NB4 (cell line): Measurements from ENCODE around the gene CEP170B.

Source experiments
- POLR2A ChIP-seq: IDR thresholded peaks from 2 replicates; pipeline ENCODE4 v1.6.1; 2011; ENCODE audit warnings: mild to moderate bottlenecking; ENCODE audit not compliant: insufficient read length; ENCODE audit errors: extremely low read depth
- TF ChIP-seq, protein P1 (sequence below): IDR thresholded peaks from one replicate; pipeline ENCODE4 v1.5.1; 2012; ENCODE audit warnings: low read depth, low read length

GRCh38 chr14:104937694-104938365 is 72.8 kb downstream of the CEP170B start:
- TF ChIP-seq, protein P1, sequence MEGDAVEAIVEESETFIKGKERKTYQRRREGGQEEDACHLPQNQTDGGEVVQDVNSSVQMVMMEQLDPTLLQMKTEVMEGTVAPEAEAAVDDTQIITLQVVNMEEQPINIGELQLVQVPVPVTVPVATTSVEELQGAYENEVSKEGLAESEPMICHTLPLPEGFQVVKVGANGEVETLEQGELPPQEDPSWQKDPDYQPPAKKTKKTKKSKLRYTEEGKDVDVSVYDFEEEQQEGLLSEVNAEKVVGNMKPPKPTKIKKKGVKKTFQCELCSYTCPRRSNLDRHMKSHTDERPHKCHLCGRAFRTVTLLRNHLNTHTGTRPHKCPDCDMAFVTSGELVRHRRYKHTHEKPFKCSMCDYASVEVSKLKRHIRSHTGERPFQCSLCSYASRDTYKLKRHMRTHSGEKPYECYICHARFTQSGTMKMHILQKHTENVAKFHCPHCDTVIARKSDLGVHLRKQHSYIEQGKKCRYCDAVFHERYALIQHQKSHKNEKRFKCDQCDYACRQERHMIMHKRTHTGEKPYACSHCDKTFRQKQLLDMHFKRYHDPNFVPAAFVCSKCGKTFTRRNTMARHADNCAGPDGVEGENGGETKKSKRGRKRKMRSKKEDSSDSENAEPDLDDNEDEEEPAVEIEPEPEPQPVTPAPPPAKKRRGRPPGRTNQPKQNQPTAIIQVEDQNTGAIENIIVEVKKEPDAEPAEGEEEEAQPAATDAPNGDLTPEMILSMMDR, result no peak
- TF ChIP-seq POLR2A, result no peak
